Activated naive CD8-positive, alpha-beta T cell treated with anti-CD3 and anti-CD28 coated beads, Interleukin-2, amount 50 U/mL, for 16 hours (primary cell): Measurements from ENCODE around the gene FBL.

ENCODE experiments used
- DNase-seq: peaks from one replicate; pipeline ENCODE4 v3.0.0-alpha.2; 2020; ENCODE audit warnings: low read depth, low spot score

Gene FBL

DNA sequence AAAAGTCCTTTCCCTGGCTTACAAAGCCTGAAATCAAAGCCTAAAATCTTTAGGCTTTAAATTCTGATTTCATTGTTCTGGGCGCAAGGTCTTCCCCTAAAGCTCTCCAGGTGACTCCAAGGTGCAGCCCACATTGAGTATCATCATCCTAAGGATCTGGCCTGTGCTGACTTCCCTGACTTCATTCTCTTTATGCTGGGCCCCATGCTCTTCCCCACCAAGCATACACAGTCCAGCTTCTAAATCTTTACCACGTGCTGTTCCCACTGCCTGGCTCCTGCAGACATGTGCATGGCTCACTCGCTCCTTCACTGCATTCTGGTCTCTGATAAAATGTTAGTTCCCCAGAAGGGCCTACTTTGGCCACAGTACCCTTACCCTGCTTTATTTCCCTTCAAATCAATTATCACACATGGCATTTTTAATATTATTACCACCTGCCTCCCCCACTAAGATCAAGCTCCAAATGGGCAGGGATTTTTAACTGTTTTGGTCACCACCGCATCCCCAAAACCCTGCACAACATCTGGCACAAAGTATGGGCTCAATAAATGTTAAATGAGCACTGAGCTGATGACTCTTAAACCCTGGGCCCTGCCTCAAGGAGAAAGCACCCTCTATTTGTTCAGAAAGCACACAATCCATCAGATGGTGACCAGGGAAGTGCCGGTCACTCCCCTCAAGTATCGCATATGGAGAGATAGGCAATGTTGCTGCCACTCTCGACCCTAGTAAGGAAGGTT lies 3.3 kb downstream of the FBL start:
- DNase-seq: no peak

DNA sequence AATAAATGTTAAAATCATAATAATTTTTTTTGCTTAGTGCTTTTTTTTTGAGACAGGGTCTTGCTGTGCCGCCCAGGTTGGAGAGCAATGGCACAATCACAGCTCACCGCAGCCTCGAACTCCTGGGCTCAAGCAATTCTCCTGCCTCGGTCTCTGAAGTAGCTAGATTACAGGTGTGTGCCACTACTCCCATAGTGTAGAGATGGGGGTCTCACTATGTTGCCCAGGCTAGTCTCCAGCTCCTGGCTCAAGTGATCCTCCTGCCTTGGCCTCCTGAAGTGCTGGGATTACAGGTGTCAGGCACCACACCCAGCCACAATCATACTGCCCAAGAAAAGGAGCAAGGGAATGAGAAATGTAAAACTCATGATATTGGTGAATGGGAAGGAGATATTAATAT lies 5.1 kb downstream of the FBL start:
- no peak for DNase-seq

DNA sequence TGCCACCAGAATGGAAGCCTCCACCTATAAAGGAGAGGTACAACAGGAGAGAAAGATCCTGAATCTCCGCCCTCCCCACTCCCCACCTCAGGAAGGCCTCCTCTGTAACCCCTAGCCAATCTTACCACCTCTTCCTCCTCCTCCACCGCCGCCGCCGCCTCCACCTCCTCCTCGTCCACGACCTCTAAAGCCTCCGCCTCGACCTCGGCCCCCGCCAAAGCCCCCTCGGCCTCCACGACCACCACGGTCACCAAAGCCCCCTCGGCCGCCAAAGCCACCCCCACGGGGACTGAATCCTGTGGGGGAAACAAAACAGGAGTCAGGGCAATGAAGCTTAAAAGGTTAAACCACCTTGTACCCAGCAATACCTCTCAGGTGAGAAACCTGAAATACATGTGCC lies 5.7 kb downstream of the FBL start:
- no peak for DNase-seq

DNA sequence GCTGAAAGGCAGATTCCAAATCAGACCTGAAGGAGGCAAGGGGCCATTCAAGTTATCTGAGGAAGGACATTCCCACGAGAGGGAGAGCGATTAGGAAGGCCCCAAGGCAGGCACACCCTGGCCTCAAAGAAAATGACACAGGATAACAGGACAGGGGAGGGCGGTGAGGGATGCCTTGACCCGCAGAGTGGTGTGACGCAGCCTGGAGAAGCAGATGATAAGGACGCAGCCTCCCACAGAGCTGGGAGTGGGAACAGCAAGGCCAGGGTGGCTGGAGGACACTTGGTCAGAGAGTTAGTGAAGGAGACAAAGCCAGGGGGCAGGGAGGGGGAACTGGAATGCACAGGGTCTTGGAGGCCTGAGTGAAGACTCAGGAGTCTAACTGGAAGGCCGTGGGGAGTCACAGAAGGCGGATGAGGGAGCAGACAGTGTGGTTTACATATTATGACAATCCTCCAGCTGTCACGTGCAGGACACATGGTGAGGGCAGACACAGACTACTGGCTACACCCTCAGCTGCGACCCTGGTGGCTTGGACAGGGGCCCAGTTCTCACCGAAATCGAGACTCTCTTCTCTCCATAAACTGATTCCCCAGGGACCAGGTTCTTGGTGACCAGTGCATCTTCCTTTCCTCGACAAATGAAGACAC lies 6.4 kb downstream of the FBL start:
- DNase-seq: no peak

DNA sequence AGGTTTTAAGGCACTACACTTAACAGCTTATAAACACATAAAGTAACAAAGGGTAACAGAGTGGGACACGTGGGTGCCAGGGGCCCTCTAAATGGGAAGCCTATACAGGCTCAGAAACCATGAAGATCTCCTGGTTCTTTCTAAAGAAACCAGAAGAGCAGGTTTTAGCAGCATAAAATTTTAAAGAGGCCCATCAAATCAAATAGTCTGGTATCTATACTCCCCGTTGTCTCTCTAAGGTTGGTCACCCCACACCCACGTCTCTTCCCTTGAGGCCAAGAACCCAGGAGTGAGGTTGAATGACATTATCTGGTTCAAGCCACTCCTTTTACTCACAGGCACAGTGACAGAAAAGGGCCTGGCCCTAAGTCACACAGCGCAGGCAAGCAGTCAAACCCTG lies 7.6 kb downstream of the FBL start:
- DNase-seq: no peak

DNA sequence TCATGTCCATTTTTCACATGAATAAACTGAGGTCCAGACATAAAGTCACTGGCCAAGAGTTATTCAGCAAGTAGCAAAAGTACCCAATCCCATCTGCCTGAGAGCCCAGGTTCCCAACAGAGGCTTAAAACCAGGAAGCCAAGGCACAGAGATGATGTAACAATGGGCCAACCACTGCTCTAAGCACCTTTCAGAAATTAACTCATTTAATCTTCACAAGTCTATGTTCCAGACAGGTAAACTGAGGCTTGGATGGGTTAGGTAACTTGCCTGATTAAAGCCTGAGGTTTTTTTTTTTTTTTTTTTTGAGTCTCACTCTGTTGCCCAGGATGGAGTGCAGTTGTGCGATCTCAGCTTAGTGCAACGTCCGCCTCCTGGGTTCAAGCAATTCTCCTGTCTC lies 8.2 kb downstream of the FBL start:
- DNase-seq: no peak

DNA sequence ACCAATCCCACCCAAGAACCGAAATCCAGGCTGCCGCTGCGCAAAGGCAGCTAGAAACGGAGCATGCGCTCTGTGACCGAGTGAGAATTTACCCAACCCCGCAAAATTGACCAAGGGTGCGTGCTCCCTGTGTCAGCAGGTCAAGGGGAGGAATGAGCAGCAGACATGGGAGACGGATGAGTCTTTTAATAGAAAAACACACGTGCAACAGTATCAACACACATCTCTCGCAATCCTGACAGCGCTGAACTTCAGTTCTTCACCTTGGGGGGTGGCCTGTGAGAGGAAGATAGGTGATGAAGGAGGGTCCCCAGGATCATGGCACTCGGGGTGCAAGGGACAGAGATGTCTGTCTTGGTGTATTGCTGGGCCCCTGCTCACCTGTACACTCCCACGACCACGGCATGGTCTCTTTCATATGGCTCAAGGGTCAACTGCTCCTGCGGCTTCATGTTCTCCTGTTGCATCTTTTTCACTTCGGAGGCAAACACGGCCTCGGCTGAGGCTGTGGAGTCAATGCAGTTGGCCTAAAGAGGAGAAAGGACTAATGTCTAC lies 11.8 kb downstream of the FBL start:
- no peak for DNase-seq

DNA sequence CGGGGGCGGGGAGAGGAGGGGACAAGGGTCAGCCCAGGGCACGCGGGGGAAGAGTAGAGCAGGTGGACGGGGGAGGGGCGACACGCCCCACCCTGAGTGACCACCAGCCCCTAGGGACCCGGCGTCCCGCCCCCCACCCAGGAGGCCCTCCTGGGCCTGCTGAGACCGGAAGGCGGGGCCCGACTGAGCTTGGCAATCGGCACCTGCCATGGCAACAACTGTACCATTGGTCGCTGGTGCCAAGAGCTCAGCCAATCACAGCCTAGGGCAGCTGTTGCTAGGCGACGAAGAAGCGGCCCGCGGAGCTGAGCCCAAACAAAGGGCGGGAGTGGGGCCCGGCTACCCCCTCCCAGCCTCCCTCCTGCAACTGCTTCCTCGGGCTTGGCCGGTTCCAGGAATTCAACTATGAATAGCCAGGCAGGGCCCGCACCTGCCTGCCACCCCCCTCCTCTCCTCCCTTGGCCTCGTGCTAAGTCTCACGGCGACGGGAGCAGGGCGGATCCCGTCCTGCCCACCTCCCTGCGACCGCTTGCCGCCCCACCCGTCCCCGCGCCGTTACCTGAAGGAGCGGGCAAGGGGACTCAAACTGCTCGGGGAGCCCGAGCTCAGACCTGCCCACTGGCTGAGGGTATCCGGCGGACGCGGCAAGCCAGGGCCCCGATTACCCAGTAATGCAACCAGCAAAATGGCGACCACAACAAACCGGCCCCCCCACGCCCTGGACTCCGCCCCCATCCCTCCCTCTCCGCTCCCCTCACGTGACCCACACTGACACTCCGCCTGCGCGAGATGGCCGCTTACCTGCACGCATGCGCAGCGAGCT lies 12.5 kb downstream of the FBL start, which contains the start of gene DYRK1B:
TSS of gene DYRK1B (minus strand) at position 699 of the 823 bp plus-strand sequence. CDS start 2,295 bp downstream, outside the sequence.
- peak; percentile 92 for DNase-seq

DNA sequence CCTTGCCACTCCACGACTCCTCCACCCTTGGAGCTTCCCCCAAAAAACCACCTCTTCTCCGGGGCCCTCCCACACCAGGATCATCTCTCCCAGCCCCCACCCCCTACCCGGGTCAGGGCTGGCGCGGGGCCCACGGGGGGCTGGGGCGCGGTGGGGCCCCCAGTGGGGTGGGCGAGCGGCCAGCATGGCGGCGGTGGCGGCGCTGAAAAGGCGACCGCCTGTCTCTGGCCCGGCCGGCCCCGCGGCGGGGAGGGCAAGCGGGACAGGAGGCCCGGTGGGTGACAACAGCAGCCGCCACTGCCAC lies 13.1 kb downstream of the FBL start:
- DNase-seq: no peak

DNA sequence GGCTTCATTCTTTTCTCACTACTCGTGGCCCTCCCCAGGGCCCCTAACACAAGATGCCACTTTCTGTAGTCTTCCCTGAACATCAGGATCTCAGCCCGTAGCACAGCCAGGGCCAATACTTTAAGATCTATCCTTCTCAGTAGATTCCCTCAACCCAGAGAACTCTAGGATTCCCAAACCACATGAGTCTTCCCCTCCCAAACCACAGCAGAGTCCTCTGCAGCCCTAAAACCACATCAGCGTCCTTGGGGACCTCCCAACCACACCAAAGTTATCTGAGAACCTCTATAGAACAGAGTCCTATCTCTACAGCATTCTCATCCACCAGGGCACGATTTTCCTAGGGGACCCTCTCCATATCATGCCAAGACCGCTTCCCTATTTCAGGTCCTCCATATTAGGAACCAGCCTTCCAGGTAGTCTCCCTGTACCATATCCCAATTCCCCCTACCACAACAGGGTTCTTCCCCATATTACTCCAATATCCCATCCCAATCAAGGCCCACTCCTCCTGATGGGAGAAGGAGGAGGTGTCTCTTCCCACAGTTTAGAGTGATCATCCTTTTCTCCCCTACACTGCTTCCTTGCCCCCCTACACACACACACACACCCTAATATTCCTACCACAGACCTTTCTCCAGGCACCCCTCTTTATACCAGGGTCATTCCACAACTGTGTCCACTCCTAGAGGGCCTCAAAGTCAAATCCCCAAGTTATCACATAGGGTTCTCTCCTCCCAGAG lies 13.7 kb downstream of the FBL start:
- DNase-seq: no peak

DNA sequence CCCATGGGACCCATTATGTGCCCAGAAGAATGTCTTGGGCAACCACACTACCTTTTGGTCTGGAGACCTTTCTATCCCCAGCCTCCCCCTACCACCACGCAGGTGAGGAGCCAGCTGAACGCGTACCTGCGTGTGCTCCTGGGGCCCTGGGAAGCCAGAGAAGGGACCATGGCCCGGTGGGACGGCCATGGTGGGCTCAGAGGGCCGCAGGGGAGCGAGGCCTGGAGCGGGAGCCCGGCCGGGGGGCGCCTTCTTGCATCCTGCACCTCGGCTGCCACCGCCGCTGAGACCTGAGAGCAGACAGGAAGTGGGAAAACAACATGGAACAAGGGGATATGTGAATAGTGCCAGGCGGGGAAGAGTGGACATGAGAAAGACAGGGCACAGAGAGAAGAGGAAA lies 14.5 kb downstream of the FBL start:
- DNase-seq: no peak

DNA sequence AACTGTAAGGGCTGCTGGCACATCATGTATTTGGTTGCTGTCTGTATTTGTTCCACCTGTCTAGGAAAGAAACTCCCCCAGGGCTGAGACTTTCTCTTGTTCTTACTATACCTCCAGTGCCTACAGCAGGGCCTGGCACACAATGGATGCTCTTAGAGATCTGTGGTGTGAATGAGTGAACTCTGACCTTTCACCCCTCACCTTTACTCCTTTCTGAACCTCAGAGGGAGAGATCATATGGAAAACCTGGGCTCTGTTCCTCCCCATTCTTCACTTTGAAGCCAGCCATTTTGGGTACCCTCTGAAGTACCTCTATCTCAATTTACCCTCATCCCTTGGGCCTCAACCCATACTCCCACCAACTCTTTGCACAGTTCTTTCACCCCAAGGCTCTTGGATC lies 15.3 kb downstream of the FBL start:
- no peak for DNase-seq

DNA sequence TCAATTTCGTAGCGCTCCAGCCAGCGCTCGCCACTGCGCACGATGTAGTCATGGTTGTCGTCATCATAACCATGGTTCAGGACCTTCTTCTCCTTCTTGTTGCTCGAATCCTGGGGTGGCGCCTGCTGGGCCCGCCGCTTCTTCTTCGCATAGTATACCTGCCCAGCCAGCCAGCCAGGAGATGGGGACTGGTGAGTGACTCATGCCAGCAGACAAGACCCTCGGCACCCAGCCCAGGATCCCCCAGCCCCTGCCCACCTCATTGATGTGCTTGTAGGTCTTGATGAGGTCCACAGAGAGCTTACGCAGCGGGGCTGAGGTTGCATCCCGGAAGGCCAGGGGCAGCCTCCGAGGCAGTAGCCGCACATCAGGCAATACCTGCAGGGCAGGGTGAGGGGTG lies 15.8 kb downstream of the FBL start:
- DNase-seq: no peak

DNA sequence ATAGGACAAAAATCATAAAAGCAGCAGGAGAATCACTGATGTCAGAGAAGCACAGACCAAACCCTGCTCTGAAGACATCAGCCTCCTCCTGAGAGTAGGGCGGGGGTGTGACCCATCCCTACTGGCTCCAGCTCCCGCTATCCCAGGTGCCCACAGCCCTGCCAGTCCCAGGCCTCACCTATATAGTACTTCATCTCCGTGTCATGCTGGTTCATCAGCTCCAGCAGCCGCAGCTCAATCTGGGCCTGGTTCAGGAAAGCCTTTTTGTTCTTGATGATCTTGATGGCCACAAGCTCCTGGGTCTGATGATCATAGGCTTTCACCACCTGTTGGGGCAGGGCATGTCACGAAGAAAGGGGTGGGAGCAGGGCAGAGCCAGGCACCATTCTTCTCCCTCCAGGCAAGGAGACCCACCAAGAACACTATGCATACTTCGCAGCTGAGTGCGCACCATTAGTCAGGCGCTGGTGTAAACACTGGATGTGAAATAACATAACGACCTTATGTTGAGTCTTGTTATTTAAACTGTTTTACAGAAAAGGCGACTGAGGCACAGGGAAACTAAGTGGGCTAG lies 16.4 kb downstream of the FBL start:
- DNase-seq: no peak

DNA sequence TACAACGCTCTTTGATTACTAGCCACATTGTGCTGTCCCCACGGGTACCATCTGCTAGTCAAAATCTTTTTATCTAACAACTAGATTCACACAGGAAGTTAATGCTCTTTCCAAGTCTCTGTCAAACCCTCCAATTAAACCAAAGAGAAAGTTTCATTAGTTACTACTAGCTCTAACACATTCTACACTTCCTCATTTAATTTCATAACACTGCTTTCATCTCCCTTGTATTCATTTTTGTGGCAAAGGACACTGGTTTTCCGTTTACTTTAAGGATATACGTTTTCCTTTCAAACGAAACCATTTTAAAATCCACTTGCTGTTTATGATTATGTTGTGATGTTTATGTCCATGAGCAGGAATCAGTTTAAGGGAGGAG lies 17.5 kb downstream of the FBL start:
- DNase-seq: no peak

DNA sequence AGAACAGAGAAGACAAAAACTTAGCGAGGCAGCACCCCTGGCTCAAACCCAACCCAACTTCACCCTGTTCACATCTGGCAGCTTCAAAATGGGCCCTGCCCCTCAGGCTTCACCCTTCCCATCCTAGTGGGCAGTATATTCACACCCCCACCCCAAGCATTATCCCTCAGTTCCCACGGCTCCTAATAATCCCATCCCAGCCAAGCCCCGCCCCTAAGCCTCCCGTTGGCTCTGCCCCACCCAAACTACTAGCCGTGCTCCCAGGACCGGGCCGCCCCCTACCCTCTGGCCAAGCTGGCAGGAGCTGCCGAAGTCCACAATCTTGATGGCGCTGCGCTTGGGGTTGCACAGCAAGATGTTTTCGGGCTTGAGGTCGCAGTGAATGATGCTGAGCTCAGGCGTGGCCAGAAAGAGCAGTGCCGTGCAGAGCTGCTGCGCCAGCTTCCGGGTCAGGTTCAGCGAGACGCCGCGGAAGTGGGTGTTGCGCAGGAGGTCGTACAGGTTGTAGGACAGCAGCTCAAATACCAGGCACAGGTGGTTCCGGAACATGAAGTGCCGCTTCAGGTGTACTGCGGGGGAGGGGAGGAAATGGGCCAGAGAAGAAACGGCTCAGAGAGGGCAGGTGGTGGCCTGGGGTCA lies 18.0 kb downstream of the FBL start:
- no peak for DNase-seq

DNA sequence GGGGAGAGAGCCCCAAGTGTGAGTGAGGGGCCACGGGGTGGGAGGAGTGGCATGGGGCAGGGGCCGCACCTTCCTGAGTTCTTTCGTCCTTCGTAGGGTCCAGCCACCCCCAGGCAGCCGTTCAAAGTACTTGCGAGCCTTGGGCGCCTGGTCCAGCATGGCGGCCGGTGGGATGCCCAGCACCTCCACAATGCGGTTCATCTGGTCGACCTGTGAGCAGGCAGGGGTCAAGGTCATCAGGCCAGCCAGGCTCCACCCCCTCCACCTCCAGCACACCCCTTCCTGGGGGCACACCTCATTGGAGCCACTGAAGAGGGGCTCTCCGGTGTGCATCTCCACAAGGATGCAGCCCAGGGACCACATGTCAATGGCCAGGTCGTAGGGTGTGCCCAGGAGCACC lies 19.0 kb downstream of the FBL start:
- no peak for DNase-seq

DNA sequence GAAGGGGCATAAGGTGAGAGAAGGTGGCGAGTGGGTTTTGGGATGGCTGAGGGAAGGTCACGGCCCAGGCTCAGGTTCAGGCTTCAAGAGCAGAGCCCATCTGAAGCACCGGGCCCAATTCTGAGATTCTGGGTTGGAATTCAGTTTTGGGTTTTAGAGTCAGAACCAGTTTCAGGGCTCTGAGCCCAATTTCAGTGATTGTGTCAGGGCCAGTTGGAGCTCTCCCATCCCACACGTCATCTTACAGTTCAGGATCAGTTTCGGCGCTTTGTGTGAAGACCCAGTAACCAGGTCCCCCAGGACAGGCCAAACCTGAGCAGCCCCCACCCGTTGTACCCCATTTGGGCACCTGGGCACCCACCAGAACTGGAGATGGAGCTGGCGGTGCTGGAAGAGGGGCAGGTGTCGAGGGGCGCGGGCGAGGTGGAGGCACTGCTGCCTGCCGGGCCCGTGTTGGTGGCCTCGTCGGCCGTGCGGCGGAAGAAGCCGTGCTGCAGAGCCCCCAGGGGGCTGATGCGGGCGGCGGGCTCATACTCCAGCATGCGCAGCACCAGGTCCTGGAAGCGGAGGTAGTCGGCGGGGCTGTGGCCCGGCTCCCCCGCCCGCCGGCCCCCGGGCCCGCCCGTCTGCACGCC lies 19.8 kb downstream of the FBL start:
- no peak for DNase-seq

DNA sequence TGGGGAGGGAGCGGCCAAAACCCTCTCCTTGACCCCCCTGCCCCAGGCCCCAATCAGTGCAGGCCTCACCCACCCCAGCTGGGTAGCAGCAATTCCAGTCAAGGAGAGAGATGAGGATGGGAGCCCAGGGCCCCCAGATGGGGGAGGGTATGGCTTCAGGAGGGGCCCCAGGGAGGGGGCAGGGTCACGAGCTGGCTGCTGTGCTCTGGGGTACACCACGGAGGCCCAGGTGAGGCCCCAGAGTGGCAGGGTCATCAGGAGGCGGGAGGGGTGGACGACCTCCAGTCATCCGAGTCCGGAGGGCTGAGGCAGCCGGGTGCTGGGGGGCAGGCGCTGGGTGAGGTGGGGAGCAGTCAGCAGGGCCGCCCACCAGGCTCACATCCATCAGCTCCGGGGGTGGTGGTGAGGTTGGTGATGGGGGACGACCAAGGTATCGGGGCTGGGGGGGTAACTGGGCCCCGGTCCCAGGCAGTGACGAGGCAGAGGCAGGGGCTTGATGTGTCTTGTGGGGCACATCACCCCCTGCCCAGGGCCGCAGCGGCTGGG lies 20.6 kb downstream of the FBL start:
- DNase-seq: no peak

DNA sequence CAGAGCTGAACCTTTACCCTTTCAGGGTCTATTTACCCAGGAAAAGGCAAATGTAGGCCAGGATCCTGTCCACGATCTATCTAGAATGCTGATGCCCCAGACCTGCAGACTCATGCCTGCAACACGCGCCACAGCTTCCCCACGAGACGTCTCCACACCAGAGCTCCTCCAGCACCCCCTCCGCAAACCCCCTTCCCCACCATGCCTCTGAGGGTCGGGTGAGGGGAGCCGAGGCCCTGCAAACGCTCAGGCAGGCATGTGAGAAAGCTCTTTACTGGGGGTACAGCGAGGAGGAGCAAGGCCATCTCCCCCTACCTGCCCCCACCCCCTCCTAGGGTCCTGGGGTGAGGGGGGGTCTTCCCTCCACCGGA lies 21.1 kb downstream of the FBL start:
- DNase-seq: no peak
